DMS53 treated with DMSO at 0.1 percent for 48 hours (cell line): ENCODE data around the gene INTS14.
"Not testable (repeated sequence)": the region's sequence is repeated elsewhere in the genome, so short reads cannot be mapped to it uniquely, and the experiment has no call there.

Experiments used
- DNase-seq: peaks from one replicate; lab custom pipeline; 2025; ENCODE audit not compliant: unreplicated experiment; lab: John Stamatoyannopoulos, UW

INTS14 gene

GRCh38 chr15:65632780-65633375, 21.9 kb upstream of the INTS14 start:
- no peak for DNase-seq

GRCh38 chr15:65631503-65631902, 20.6 kb upstream of the INTS14 start:
- DNase-seq: no peak

- no peak for DNase-seq
Measured at GRCh38 chr15:65630760-65631159, 19.8 kb upstream of the INTS14 start.

- DNase-seq: no peak
Measured at GRCh38 chr15:65629548-65629947, 18.6 kb upstream of the INTS14 start.

GRCh38 chr15:65626856-65627255, 15.9 kb upstream of the INTS14 start:
- no peak for DNase-seq

GRCh38 chr15:65623103-65623502, 12.2 kb upstream of the INTS14 start:
- no peak for DNase-seq

GRCh38 chr15:65621638-65622037, 10.7 kb upstream of the INTS14 start, which contains the start of gene SLC24A1:
Gene SLC24A1, plus strand, starts transcription at chr15:65621938. Its CDS starts 2,143 bp downstream, at chr15:65624081.
- DNase-seq: no peak

- DNase-seq: no peak
Measured at GRCh38 chr15:65620833-65621232, 9.9 kb upstream of the INTS14 start.

- no peak for DNase-seq
Measured at GRCh38 chr15:65619626-65620290, 8.8 kb upstream of the INTS14 start.

GRCh38 chr15:65618560-65619109, 7.7 kb upstream of the INTS14 start:
- no peak for DNase-seq

GRCh38 chr15:65615887-65616286, 5.0 kb upstream of the INTS14 start:
- DNase-seq: not testable (repeated sequence)

GRCh38 chr15:65612949-65613744, 2.2 kb upstream of the INTS14 start:
- no peak for DNase-seq

- DNase-seq: no peak
Measured at GRCh38 chr15:65612616-65612946, 1.6 kb upstream of the INTS14 start.

GRCh38 chr15:65611888-65612615, 1.1 kb upstream of the INTS14 start:
- no peak for DNase-seq

- DNase-seq: no peak
Measured at GRCh38 chr15:65603559-65603958, 7.4 kb downstream of the INTS14 start.

- DNase-seq: no peak
Measured at GRCh38 chr15:65603134-65603533, 7.8 kb downstream of the INTS14 start.

- no peak for DNase-seq
Measured at GRCh38 chr15:65599677-65600076, 11.3 kb downstream of the INTS14 start.

- DNase-seq: no peak
Measured at GRCh38 chr15:65598468-65598867, 12.5 kb downstream of the INTS14 start.

- no peak for DNase-seq
Measured at GRCh38 chr15:65595960-65596359, 15.0 kb downstream of the INTS14 start.

GRCh38 chr15:65587094-65587493, 23.8 kb downstream of the INTS14 start:
- no peak for DNase-seq

GRCh38 chr15:65584241-65584640, 26.7 kb downstream of the INTS14 start:
- DNase-seq: no peak
